ENCODE measurements around the gene EGFL7.

- TF ChIP-seq CTCF (IDR thresholded peaks at IDR 0.05) = no peak
- TF ChIP-seq EP300 (IDR thresholded peaks at IDR 0.05) = no peak
- no peak for TF ChIP-seq POLR2A (IDR thresholded peaks at IDR 0.05)
These were observed 46.9 kb downstream of the EGFL7 start for GRCh38 chr9:136709454-136710109.

Data from gastroesophageal sphincter (tissue), 3 donors.